Measurements from ENCODE around the gene GMEB2. TPM values are rescaled to one million over a fixed set of nuclear protein-coding genes. Genes with fewer than 3 reads are reported as not detected.

The GMEB2 gene
- total RNA-seq, 1 donor from 2014 or later = 8.0 TPM

- Histone ChIP-seq H3K4me1 (no peaks in the 10 kb centered on the region), H3K27ac (no peak overlapping the region), H3K9ac (no peak overlapping the region), H4K20me1 (ENCODE audit: low read depth) (no peaks in the 10 kb centered on the region), H3F3A (ENCODE audit: low read depth) (no peaks in the 10 kb centered on the region), H3K4me2 (no peak overlapping the region), H3K9me3 (ENCODE audit: low read depth) (no peaks in the 10 kb centered on the region), H2AFZ (replicated peaks) (no peak overlapping the region), H3K27me3 (no peaks in the 10 kb centered on the region), H3K36me3 (no peaks in the 10 kb centered on the region), H3K79me2 (ENCODE audit: low read depth) (no peaks in the 10 kb centered on the region), H3K4me3 (no peak overlapping the region)
- Mint-ChIP-seq H3K36me3 (no peaks in the 10 kb centered on the region), H3K27ac (peak overlapping the region; percentile 65), H3K9me3 (no peaks in the 10 kb centered on the region), H3K4me3 (peak overlapping the region; percentile 10), H3K27me3 (ENCODE audit: insufficient read depth, low read depth) (peaks cover 3% of the 10 kb centered on the region), H3K4me1 (peaks cover 15% of the 10 kb centered on the region)
- TF ChIP-seq CTCF (IDR thresholded peaks at IDR 0.05) (no peak), EZH2phosphoT487 (IDR thresholded peaks at IDR 0.05) (no peak), EZH2 (IDR thresholded peaks at IDR 0.05) (no peak)
- no peak for DNase-seq (ENCODE audit: low spot score)
Observed at GRCh38 chr20:63582382-63583063, 44.4 kb downstream of the GMEB2 start.

- TF ChIP-seq CTCF (IDR thresholded peaks at IDR 0.05) = peak; percentile 44
- no peak for TF ChIP-seq EZH2 (IDR thresholded peaks at IDR 0.05)
- H3K9ac ChIP-seq = no peak overlapping the region
- H3F3A ChIP-seq (ENCODE audit: low read depth) = no peaks in the 10 kb centered on the region
- peak overlapping the region; percentile 17 for H2AFZ ChIP-seq (replicated peaks)
- H3K4me3 Mint-ChIP-seq = no peak overlapping the region
- H3K4me2 ChIP-seq = no peak overlapping the region
- H3K4me1 ChIP-seq = no peaks in the 10 kb centered on the region
- no peaks in the 10 kb centered on the region for H3K36me3 Mint-ChIP-seq
- no peaks in the 10 kb centered on the region for H3K9me3 ChIP-seq (ENCODE audit: low read depth)
- H3K36me3 ChIP-seq = no peaks in the 10 kb centered on the region
- H3K9me3 Mint-ChIP-seq = no peaks in the 10 kb centered on the region
- peak; percentile 55 for DNase-seq (ENCODE audit: low spot score)
- H3K27me3 Mint-ChIP-seq (ENCODE audit: insufficient read depth, low read depth) = peaks cover 5% of the 10 kb centered on the region
- no peaks in the 10 kb centered on the region for H3K79me2 ChIP-seq (ENCODE audit: low read depth)
- H3K27ac ChIP-seq = no peak overlapping the region
- no peak overlapping the region for H3K27ac Mint-ChIP-seq
- H3K4me1 Mint-ChIP-seq = peaks cover 12% of the 10 kb centered on the region
- no peaks in the 10 kb centered on the region for H4K20me1 ChIP-seq (ENCODE audit: low read depth)
- no peak overlapping the region for H3K4me3 ChIP-seq
- no peaks in the 10 kb centered on the region for H3K27me3 ChIP-seq
Observed at GRCh38 chr20:63580796-63581461, 46.0 kb downstream of the GMEB2 start.

- no peaks in the 10 kb centered on the region for H3K4me1 ChIP-seq
- H3K4me2 ChIP-seq = no peak overlapping the region
- no peaks in the 10 kb centered on the region for H4K20me1 ChIP-seq (ENCODE audit: low read depth)
- no peaks in the 10 kb centered on the region for H3K79me2 ChIP-seq (ENCODE audit: low read depth)
- no peaks in the 10 kb centered on the region for H3K9me3 ChIP-seq (ENCODE audit: low read depth)
- H3K27me3 ChIP-seq = no peaks in the 10 kb centered on the region
- TF ChIP-seq EZH2 (IDR thresholded peaks at IDR 0.05) (no peak), CTCF (IDR thresholded peaks at IDR 0.05) (no peak), EZH2phosphoT487 (IDR thresholded peaks at IDR 0.05) (no peak)
- H3K36me3 ChIP-seq = no peaks in the 10 kb centered on the region
- H3K27ac ChIP-seq = no peak overlapping the region
- H3K27me3 Mint-ChIP-seq (ENCODE audit: insufficient read depth, low read depth) = peaks cover 7% of the 10 kb centered on the region
- H3F3A ChIP-seq (ENCODE audit: low read depth) = peaks cover 7% of the 10 kb centered on the region
- H3K4me3 ChIP-seq = no peak overlapping the region
- H2AFZ ChIP-seq (replicated peaks) = no peak overlapping the region
- no peak overlapping the region for H3K9ac ChIP-seq
- H3K9me3 Mint-ChIP-seq = no peaks in the 10 kb centered on the region
- H3K4me3 Mint-ChIP-seq = no peak overlapping the region
- H3K4me1 Mint-ChIP-seq = peaks cover 16% of the 10 kb centered on the region
- no peak overlapping the region for H3K27ac Mint-ChIP-seq
- H3K36me3 Mint-ChIP-seq = no peaks in the 10 kb centered on the region
- no peak for DNase-seq (ENCODE audit: low spot score)
Observed at GRCh38 chr20:63579017-63579694, 47.7 kb downstream of the GMEB2 start.
